ENCODE results near the gene GAL3ST1.

DNA sequence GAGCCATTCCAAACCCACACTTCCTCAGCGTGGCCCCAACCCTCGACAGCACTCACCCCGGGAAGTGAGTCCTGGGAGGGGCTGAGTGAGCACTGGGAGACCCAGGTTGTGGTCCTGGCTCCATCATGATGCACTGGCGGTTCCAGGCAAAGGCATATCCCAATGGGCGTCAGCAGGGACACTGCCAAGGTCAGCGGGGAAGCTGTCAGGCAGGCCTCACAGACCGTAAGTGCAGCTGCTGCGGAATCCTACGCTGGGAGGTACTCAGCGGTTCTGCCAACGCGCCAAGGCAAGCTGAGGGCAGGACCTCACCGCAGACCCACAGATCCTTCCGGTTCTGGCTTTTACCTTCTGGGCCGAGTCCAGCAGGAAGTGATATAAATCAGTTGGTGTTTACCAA is 1.4 kb upstream of the GAL3ST1 start:
- TF ChIP-seq POLR2A (IDR thresholded peaks at IDR 0.05): no peak
- TF ChIP-seq, protein P1, sequence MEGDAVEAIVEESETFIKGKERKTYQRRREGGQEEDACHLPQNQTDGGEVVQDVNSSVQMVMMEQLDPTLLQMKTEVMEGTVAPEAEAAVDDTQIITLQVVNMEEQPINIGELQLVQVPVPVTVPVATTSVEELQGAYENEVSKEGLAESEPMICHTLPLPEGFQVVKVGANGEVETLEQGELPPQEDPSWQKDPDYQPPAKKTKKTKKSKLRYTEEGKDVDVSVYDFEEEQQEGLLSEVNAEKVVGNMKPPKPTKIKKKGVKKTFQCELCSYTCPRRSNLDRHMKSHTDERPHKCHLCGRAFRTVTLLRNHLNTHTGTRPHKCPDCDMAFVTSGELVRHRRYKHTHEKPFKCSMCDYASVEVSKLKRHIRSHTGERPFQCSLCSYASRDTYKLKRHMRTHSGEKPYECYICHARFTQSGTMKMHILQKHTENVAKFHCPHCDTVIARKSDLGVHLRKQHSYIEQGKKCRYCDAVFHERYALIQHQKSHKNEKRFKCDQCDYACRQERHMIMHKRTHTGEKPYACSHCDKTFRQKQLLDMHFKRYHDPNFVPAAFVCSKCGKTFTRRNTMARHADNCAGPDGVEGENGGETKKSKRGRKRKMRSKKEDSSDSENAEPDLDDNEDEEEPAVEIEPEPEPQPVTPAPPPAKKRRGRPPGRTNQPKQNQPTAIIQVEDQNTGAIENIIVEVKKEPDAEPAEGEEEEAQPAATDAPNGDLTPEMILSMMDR (IDR thresholded peaks at IDR 0.05): no peak
- no peak for TF ChIP-seq EP300 (IDR thresholded peaks at IDR 0.05; ENCODE audit: low read depth)

All from transverse colon (tissue), 3 donors.